Skin of body (tissue), 2 donors: ENCODE results near the gene NCR3LG1. TPM values are rescaled to one million over a fixed set of nuclear protein-coding genes. Genes with fewer than 3 reads are reported as not detected.
"Not testable (repeated sequence)": the region's sequence is repeated elsewhere in the genome, so short reads cannot be mapped to it uniquely, and the experiment has no call there.

ENCODE experiments used
- DNase-seq: peaks from one replicate; lab custom pipeline; 2025; lab: John Stamatoyannopoulos, UW
- total RNA-seq: library from RNA; depleted of rRNA; stranded (reverse); fragments of >200 nt; gene quantifications from one replicate; pipeline ENCODE4 v1.2.3, GENCODE V29; 2014

NCR3LG1 gene
- total RNA-seq, 1 donor from 2014 or later, result 1.8 TPM

DNA sequence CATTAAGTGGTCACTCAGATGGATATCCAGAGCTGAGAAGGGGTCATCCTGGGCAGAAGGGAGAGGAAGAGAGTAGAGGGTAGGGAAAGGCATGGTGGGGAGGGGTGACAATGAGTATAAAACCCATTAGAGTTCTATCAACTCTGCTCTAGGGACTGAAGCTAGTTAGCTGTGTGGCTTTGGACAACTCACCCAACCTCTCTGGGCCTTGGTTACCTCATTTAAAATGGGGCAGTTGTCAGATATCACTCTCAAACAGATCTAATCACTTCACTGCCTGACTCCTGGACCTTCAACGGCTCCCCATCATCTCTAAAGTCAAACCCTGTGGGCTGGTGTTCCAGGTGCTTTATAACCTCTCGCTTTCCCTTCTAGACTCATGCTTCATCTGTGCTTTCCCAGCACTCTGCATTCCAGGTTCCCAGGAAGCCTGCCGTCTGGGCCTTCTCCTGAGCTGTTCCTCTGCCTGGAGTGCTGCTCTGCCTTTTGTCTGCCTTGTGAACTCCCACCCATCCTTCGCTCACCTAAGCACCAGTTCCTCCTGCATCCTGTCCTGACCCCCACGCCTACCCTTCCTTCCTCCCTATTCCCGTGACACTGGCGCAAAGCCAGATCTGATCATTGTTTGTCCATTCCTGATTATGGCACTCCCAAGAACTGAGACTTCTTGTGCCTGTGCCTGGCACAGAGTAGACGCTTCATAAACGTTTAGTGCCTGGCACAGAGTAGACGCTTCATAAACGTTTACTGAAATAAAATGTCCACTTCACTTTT, 59.2 kb downstream of the NCR3LG1 start:
- DNase-seq, result no peak

DNA sequence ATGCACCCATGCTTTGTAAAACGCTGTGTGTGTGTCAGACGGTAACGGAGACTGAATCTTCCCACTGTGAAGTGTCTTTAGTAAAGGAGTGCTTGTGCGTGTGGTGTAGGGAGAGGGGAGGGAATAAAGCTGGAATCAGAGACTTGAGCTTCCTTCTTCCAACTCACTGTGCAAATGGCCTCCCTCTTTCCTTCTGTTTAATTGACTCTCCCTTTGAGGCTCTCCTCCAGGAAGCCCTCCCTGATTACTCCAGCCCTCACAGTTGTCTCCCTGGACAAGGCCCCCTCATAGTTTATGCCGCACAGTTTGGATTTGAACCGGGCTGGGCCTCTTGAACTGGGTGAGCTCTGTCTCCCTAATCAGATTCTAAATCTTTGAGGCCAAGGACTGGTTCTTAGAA, 59.8 kb downstream of the NCR3LG1 start:
- no peak for DNase-seq

DNA sequence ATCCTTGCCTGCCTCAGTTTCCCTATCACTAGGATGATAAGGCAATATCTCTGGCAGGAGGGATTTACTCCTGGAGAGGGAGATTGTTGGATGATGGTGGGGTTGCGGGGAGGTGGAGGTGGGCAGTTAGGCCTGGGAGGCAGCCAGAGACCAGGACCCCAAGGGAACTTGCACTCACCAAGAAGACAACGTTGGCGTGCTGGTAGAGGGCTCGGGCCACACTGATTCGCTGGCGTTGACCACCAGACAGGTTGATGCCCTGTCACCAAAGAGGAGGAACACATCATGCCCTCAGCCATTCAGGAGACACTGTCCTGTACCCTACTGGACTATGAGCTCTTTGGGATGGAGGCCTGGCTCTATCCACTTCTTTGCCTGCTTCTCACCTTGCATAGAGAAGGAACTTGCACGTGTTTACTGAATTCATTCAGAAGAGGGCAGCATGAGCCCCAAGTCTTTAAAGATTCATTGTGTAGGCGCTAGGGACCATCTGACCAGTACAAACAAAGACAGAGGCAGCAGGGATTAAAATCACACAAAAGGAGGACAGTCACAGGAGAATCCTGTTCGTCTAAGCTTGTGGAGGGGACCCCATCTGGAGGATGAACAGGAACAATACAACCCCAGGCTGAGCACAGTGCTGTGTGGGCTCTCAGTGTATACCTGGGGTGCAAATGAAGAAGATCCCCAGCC, 61.0 kb downstream of the NCR3LG1 start:
- DNase-seq, result no peak

DNA sequence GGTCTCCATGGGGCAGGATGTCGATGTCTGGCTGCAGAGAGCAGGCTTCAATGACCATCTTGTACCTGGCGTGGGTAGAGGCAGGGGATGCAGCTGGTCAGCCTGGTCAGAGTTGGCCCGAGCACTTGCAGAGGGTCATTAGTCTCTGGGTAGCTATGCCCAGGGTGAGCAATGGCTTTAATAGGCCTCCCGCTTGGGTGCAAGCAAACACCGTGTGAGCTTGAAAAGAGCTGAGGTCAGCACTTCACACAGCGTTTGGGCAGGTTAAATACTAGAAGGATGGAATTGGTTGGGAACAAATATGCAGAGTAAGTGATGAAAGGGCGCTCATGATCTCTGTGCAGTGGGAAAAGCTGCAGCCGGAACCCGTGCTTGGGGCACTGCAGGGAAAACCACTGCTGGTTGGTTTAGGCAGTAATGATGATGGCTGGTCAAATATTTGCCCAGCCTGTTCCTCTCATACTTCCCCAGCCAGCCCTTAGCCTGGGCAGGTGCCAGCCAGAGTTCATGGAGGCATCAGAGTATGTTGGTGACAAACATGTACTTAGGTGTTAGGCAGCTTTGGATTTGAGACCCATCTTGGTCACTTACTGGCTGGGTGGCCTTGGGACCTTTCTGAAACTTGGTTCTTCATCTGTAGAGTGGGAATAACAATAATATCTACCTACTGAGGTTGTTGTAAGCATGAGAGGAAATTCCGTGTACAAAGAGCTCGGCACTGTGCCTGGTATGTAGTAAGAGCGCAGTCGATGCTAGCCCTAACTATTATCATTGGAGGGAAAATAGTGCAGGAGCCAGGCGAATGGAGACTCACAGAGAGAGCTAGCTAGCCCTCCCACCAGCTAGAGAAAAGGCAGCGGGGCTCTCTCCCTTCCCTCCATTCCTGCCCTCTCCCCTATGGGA, 62.1 kb downstream of the NCR3LG1 start:
- DNase-seq, result no peak

DNA sequence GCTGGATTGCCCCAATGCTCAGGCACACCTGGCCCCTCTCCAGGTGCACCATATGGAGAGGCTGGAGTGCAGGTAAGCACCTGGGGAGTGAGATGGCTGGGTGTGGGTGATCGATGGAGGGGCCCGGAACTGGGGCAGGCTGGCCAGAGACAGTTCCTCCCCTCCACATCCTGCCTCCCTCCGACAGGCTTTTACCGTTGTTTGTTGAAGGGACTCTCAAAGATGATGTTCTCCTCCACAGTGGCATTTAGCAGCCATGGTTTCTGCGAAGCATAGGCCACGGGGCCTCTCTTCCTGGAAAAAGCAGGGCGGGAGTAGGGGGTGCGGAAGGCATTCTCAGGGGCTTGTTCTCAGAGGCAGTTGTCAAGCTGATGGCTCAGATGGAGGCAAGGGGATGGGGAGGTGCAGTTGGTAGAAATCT, 62.7 kb downstream of the NCR3LG1 start:
- DNase-seq, result no peak

DNA sequence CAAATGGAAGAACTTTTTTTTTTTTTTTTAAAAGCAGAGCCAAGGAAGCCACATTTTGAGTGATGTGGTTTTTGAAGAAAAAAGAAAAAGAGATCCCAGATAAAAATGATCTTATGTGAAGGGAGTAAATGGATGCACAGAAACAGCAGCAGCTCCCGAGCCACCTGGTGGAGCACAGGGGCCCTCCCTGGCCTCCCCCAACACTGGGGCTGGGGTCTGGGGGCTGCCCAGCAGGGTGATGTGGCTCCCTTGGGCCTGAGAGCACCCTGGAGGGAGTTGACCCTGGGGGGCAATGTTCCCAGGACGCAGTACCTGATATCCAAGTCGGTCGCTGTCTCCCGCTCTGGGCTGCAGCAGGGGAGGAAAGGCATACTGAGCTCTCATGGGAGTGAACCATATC, 63.4 kb downstream of the NCR3LG1 start:
- no peak for DNase-seq

DNA sequence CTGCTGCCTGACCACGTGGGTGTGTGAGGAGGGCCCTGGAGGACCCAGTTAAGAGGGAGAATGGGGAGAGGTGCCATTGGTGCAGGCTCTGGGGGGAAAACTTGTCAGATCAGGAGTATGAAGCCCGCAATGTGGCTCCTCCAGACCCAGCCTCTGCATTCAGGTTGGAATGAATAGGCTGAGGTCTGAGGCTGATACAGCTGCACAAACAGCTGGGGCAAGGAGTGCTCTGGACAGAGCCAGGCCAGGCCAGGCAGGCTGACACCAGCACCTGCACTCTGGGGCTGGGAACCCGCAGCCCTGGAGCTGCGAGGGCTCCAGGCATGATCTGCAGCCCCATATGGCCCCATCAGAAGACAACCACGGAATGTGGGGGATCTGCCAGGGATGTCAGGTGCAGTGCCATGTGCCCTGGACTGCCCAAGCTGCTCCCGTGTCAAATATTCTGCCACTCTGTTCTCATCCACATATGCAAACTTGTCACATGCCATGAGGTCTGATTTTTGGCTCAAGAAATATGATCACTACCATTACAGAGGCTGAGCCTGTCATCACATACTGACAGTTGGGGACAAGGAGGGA, 64.0 kb downstream of the NCR3LG1 start:
- DNase-seq, result no peak

DNA sequence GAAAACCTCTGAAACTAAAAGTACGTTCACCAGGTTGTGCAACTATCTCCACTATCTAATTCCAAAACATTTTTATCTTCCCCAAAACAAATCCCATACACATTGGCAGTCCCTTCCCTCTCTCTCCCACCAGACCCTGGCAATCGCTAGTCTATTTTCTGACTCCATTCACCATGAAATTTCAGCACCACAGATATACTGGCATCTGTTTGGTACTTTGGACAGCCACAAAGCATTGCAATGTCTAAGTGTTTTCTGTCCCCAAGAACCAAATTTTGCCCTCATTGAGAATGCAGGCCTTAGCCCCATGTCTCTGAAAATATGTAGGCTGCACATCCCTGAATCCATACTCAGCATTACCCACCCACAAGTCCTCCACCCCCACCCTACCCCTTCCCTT, 64.9 kb downstream of the NCR3LG1 start:
- DNase-seq, result no peak

DNA sequence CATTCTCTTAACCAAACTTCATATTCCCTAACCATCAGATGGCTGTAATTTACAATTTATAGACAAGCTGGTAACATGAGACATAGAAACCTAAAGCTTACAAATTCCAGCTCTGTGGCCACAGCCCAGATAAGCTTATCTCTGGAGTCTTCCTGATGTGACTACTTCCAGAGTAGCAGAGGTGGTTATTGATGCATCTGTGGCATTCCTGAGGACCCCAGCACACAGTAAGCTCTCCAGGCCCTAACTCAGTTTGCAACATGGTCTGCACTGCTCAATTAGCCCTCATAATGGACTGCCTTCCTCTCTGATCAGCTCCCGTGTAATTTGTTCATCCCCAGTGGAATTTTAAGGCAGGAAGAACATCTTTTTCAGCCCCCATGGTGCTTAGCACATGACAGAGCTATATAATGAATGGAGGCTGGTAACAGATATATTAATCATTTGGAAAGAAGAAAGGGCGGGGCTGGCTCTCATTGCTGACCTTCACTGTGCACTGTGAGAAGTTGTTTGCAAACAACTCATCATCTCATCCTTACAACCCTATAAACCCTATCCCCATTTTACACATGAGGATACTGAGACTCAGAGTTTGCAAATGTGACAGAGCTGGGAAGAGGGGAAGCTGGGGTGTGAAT, 67.0 kb downstream of the NCR3LG1 start:
- no peak for DNase-seq

DNA sequence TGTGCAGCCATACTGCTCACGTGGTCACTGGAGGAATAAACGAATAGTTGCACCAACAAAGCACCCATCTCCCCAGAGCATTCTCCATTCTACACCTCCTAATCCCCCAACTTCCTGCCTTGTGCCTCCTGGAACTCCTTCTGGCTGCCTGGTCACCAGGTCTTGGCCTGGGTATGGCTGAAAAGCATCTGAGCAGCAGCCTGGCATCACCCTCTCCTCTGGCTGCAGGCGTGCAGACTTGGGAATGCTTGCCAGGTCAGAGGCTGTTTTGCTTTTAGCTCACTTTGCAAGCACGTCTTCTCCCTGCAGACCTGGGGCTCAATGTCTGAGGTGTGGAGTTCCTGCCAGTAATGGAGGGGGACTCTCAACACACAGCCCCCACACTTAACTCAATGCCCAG, 70.2 kb downstream of the NCR3LG1 start:
- DNase-seq, result no peak

DNA sequence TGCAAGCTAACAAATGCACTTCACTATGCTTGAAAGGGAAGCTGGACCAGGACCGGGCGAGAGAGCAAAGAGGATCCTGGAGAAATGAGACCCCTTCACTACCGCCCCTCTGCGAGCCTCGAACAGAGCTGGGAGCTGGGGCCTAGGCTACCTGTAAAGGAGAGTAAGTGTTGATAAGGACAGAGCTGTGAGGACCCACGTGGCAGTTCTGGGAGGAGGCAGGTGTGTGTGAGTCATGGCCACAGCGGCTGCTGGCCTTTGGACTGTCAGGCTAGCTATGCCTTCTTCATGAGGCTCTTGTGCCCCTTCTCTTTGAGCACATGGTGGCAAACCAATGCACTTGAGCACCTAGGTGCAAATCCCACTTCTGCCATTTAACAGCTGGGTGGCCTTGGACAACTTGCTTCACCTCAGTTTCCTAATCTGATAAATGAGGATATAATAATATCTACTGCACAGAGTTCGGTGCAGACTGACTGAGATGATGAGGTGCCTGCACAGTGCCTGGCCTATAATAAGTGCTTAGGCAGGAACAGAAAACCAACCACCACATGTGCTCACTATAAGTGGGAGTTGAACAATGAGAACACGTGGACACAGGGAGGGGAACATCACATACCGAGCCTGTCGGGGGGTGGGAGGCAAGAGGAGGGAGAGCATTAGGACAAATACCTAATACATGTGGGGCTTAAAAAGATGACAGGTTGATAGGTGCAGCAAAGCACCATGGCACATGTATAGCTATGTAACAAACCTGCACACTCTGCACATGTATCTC, 72.1 kb downstream of the NCR3LG1 start:
- DNase-seq, result no peak

DNA sequence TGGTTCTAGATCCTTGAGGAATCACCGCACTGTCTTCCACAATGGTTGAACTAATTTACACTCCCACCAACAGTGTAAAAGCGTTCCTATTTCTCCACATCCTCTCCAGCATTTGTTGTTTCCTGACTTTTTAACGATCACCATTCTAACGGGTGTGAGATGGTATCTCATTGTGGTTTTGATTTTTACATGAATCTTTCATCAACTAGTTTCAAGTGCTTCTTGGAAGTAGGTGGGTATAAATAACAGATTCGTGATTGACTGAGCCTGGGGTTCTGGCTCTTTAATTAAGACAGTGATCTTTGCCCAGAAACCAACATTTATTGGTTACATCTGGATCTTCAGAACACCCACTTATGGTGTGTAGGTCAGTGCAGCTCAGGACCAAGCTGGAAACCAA, 74.6 kb downstream of the NCR3LG1 start:
- not testable (repeated sequence) for DNase-seq

Other genes with a start within 250 kb of the NCR3LG1 start
- 43.0 TPM for gene PIK3C2A, start 143.8 kb upstream of the NCR3LG1 start, total RNA-seq
- 65.2 TPM for gene NUCB2, start 75.1 kb upstream of the NCR3LG1 start, total RNA-seq
- 4.6 TPM for gene KCNJ11, start 36.9 kb downstream of the NCR3LG1 start, total RNA-seq
- gene ABCC8, start 125.0 kb downstream of the NCR3LG1 start, total RNA-seq, result 2.5 TPM
- 0.10 TPM for gene USH1C, start 192.6 kb downstream of the NCR3LG1 start, total RNA-seq
- gene OTOG, start 195.5 kb downstream of the NCR3LG1 start, total RNA-seq, result under 0.01 TPM